ENCODE data around the gene C4orf50. TPM values are rescaled to one million over a fixed set of nuclear protein-coding genes. Genes with fewer than 3 reads are reported as not detected.

Gene C4orf50
- total RNA-seq, 1 donor from 2014 or later, result not detected

DNA sequence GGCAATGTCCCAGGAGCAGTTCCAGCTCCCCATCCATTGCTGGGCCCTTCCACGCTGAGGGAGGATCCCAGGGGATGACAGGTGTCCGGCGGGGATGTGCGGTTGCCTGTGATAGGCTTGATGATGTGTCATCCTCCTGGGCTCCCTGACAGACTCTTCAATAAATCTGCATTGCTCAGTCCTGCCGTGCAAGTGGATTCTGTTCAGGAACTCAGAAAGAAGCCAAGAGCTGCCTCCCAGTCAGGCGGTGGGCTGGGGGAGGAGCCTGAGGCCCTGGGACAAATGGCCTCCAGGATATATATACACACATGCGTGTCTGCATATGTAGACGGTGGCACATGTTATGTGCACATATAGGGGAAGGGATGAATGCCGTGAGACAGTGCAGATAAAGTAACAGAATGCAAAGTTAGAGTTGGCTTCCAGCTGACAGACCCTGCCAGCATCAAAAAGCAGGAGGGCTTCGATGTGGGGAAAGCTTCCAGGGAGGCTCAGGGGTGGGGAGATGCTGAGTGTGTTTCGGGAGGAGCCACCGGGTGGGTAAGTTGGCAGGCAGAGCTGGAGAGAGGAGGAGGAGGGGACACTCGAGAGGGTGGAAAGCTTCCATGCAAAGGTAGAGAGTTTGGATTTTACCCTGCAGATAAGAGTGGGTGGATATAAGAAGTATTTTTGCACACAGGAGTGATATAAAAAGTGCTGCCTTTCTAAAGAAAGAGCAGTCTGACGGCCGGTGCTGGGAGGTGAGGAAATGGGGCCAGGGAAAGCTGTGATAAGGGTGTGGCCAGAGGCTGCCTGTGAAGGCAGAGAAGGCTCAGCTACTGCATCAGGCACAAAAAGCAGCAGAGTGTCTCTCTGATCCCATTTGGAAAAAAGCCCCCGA lies 96.9 kb downstream of the C4orf50 start:
- TF ChIP-seq CTCF (conservative IDR thresholded peaks at IDR 0.05; ENCODE audit: low read depth, low read length), result no peak
- DNase-seq (ENCODE audit: low read depth), result no peak
- H3K4me3 ChIP-seq (ENCODE audit: low read depth, low read length), result no peak overlapping the region

DNA sequence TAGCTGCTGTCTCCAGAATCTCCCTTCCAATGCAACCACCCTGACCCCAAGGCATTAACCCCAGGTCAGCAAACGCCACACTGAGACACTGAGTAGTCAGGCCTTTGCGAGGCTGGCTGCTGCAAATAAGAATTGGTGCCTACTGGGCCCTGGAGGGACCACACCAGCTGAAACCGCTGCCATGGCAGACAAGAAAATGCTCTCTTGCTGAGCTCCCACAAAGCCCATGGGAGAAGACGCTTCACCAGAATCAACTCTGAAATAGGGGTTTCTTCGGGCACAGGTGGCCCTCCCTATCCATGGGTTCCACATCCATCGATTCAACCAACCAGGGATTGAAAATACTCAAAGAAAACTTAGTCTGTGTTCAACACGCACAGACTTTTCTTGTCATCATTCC lies 98.7 kb downstream of the C4orf50 start:
- H3K4me3 ChIP-seq (ENCODE audit: low read depth, low read length), result no peak overlapping the region
- no peak for TF ChIP-seq CTCF (conservative IDR thresholded peaks at IDR 0.05; ENCODE audit: low read depth, low read length)
- DNase-seq (ENCODE audit: low read depth), result no peak

DNA sequence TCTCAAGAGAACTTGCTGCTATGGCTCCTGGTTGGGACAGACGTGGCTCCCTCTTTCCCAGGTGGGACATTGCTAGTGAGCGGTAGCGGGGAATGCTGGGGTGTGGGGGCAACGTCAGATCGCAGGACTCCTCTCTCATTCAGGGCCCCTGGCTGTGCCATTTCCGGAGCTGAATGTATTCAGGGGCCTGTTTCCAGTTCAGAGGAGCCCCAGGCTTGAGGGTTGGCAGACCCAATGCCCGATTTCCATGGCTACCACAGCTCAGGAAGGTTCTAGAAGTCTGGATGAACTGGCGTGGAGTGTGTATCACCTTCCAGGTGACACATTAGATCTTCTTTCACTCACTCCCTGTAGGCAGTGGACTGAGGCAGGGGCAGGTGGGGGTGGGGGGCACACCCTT lies 99.2 kb downstream of the C4orf50 start:
- no peak for DNase-seq (ENCODE audit: low read depth)
- TF ChIP-seq CTCF (conservative IDR thresholded peaks at IDR 0.05; ENCODE audit: low read depth, low read length), result no peak

DNA sequence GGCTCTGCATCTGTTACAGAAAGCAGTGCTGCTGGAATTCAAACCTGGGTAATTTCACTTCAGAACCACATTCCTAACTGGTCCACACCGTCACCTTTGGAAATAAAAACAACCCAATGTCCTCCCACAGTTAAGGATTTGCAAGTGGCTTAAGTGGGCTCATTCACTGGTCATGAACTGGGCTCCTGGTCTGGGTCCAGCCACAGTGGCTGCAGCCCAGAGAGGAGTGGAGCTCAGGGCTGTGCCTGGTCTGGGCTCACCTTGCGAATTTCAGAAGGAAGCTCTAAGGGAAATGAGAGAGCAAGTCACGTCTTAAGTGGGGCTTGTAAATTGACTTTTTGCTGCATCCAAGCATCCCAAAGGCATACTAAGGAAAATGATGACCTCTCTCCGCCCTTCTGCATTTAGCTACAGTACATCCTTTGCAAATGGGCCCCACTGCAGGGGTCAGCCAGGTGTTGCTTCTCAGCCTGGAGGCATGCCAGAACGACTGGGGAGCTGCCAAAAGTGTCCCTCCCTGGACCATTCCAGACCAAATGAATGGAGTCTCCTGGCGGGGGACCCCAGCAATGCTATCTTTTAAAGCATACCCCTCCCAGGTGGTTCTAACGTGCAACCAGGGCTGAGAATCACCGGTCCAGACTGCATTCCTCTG lies 99.8 kb downstream of the C4orf50 start:
- TF ChIP-seq CTCF (conservative IDR thresholded peaks at IDR 0.05; ENCODE audit: low read depth, low read length), result no peak
- H3K4me3 ChIP-seq (ENCODE audit: low read depth, low read length), result no peak overlapping the region
- DNase-seq (ENCODE audit: low read depth), result no peak

More for the DNA sequence above, 99.2 kb downstream of the C4orf50 start:
- H3K4me3 ChIP-seq (ENCODE audit: low read depth, low read length), result no peak overlapping the region

DNA sequence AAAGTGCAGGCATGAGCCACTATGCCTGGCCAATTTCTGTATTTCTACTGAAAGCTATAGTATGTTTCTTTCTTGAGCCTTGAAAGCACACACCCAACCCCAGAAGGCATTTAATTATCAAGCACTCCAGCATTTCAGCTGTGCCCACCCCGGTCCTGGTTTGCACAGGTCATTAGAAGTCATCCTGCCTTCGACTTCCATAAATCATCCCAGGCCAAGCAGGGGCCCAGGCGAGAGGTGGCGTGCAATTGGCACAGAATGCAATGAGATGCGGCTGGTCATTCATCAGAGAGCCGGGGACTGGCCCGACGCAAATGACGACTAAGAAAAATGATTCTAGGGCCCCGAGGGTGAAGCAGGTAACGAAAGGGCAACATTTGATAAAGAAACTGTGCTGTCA lies 100.6 kb downstream of the C4orf50 start:
- TF ChIP-seq CTCF (conservative IDR thresholded peaks at IDR 0.05; ENCODE audit: low read depth, low read length), result no peak
- H3K4me3 ChIP-seq (ENCODE audit: low read depth, low read length), result no peak overlapping the region
- no peak for DNase-seq (ENCODE audit: low read depth)

- no peak for DNase-seq (ENCODE audit: low read depth)
- no peak for TF ChIP-seq CTCF (conservative IDR thresholded peaks at IDR 0.05; ENCODE audit: low read depth, low read length)
These were observed 102.0 kb downstream of the C4orf50 start for GRCh38 chr4:5916229-5916628.

More at GRCh38 chr4:5916229-5916628, 102.0 kb downstream of the C4orf50 start:
- no peak overlapping the region for H3K4me3 ChIP-seq (ENCODE audit: low read depth, low read length)
